Activated naive CD8-positive, alpha-beta T cell treated with anti-CD3 and anti-CD28 coated beads for 36 hours (primary cell): ENCODE results near the gene MFSD11. TPM values are rescaled to one million over a fixed set of nuclear protein-coding genes. Genes with fewer than 3 reads are reported as not detected.
"Not testable (repeated sequence)": the region's sequence is repeated elsewhere in the genome, so short reads cannot be mapped to it uniquely, and the experiment has no call there.

ENCODE experiments used
- DNase-seq: peaks from one replicate; pipeline ENCODE4 v3.0.0; 2021
- H3K27ac Mint-ChIP-seq: one replicate; pipeline ENCODE4 v1.8.0; 2022; ENCODE audit warnings: mild to moderate bottlenecking, moderate library complexity, mixed read lengths
- H3K27me3 Mint-ChIP-seq: one replicate; pipeline ENCODE4 v1.8.0; 2022; ENCODE audit warnings: mild to moderate bottlenecking, mixed read lengths
- H3K36me3 Mint-ChIP-seq: one replicate; pipeline ENCODE4 v1.8.0; 2021; ENCODE audit warnings: mild to moderate bottlenecking, mixed read lengths
- H3K4me1 Mint-ChIP-seq: one replicate; pipeline ENCODE4 v1.8.0; 2021; ENCODE audit warnings: mixed read lengths
- H3K4me3 Mint-ChIP-seq: one replicate; pipeline ENCODE4 v1.8.0; 2022; ENCODE audit warnings: mild to moderate bottlenecking, moderate library complexity, mixed read lengths
- H3K9me3 Mint-ChIP-seq: one replicate; pipeline ENCODE4 v1.8.0; 2022; ENCODE audit warnings: mixed read lengths
- total RNA-seq, 2 experiments: library from RNA; stranded (reverse); gene quantifications; one replicate each; pipeline ENCODE4 v1.2.3, GENCODE V29; 2021

MFSD11 gene
- total RNA-seq, 2 experiments from 2014 or later: 14.4 to 16.0 TPM

DNA sequence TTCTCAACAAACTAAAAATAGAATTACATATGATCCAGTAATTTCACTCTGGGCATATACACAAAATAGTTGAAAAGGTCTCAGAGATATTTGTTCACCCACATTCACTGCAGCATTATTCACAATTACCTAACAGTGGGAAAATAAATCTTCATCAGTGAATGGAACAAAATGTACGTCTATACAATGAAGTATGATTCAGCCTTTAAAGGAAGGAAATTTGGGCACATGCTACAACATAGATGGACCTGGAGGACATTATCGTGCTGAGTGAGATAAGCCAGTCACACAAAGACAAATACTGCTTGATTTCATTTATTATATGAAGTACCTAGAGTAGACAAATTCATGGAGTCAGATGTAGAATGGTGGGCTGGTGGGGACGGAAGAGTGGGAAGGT, 47.0 kb downstream of the MFSD11 start:
- no peaks in the 10 kb centered on the region for H3K4me1 Mint-ChIP-seq
- no peaks in the 10 kb centered on the region for H3K9me3 Mint-ChIP-seq
- no peaks in the 10 kb centered on the region for H3K27me3 Mint-ChIP-seq
- no peak for DNase-seq
- no peak overlapping the region for H3K27ac Mint-ChIP-seq
- H3K4me3 Mint-ChIP-seq: no peak overlapping the region
- no peaks in the 10 kb centered on the region for H3K36me3 Mint-ChIP-seq

GRCh38 chr17:76787866-76788265, 49.9 kb downstream of the MFSD11 start:
- H3K9me3 Mint-ChIP-seq, H3K36me3 Mint-ChIP-seq, H3K4me3 Mint-ChIP-seq, H3K27ac Mint-ChIP-seq, H3K27me3 Mint-ChIP-seq, DNase-seq: not testable (repeated sequence)
- H3K4me1 Mint-ChIP-seq: peaks cover 13% of the 10 kb centered on the region

DNA sequence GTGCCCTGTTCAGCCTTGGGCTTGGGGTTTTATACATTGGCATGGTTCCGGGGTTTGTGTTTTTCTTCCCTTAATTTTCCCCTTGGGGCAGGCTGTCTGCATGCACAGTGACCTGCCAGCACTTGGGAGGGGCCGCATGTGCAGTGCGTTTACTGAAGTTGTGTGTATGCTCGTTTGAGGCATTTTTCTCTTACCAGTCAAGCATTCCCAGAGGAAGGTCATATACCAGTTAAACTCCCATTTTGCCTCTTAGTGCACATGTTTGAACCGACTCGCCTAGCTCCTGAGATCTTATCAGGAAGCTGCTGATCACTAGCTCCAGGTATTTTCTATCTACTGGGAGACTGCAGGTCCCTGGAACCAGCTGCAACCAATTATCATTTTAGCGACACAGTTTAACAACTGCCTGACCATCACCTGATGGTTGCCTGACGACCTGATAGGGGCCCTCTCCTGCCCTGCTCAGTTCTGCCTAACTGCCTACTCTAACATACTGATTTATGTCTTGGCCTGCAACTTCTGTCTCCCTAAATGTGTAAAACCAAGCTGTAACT, 51.4 kb downstream of the MFSD11 start:
- H3K4me3 Mint-ChIP-seq: no peak overlapping the region
- H3K27me3 Mint-ChIP-seq: no peaks in the 10 kb centered on the region
- H3K4me1 Mint-ChIP-seq: peaks cover 13% of the 10 kb centered on the region
- peaks cover 3% of the 10 kb centered on the region for H3K9me3 Mint-ChIP-seq
- H3K27ac Mint-ChIP-seq: no peak overlapping the region
- no peak for DNase-seq
- peaks cover 5% of the 10 kb centered on the region for H3K36me3 Mint-ChIP-seq

DNA sequence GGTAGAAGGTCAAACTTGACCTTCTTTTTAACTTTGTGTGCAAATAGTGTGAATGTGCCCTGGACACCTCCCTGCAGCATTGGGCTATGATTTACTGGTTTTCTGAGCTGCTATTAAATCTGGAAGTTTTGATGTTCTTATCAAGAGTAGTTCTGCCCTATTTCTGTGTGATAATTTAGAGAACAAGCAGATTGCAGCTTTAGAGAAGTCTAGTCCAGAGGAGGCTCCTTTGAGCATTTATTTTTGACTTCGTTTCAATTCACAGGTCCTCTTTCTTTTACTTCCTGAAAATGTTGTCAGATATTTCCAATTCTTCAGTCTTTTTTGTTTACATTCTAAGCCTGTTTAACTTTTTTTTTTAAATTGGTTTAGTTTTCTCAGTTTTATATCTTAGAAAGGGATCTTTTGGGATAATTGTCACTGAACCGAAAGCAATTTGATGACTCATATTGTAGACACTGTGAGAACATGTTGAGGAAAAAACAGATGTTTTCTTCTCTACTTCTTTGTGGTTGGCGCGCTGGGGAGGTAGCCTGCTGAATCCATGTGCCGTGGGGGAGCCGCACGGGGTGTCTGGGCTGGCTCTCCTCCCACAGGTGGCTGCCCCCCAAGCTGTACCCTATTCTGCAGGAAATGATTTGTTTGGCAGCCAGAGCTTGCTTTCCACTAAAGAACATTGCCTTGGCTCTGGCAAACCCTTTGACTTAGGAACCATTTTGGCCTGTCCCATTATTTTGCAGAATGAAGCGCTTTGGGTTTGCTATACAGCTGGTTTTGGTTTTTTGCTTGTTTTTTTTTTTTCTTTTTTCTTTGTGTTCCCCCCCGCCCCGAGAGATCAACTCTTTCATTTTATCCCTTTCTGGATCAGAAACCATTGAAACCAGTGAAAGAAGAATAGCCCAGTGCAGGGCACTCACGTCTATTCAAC, 53.4 kb downstream of the MFSD11 start:
- H3K36me3 Mint-ChIP-seq: peaks cover 5% of the 10 kb centered on the region
- H3K27ac Mint-ChIP-seq: no peak overlapping the region
- H3K9me3 Mint-ChIP-seq: peaks cover 3% of the 10 kb centered on the region
- no peak overlapping the region for H3K4me3 Mint-ChIP-seq
- no peaks in the 10 kb centered on the region for H3K27me3 Mint-ChIP-seq
- DNase-seq: peak; percentile 34
- peaks cover 13% of the 10 kb centered on the region for H3K4me1 Mint-ChIP-seq

- Mint-ChIP-seq H3K9me3 (peaks cover 3% of the 10 kb centered on the region), H3K36me3 (peaks cover 5% of the 10 kb centered on the region), H3K27me3 (no peaks in the 10 kb centered on the region), H3K4me1 (peaks cover 13% of the 10 kb centered on the region), H3K4me3 (no peak overlapping the region), H3K27ac (no peak overlapping the region)
- DNase-seq: no peak
Observed at GRCh38 chr17:76792348-76792747, 54.4 kb downstream of the MFSD11 start.

DNA sequence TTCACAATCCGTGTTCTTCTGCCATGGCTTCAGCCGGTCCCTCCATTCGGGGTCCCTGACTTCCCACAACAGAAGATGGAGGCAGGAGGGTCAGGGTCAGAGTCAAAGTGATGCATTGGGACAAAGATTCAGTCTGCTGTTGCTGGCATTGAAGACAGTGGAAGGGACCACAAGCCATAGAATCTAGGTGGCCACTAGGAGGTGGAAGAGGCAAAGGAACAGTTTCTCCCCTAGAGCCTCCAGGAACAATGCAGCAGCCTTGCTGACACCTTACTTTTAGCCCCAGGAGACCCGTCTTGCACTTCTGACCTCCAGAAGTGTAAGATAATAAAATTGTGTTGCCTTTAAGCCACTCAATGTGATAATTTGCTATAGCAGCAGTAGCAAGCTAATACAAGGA, 55.9 kb downstream of the MFSD11 start:
- peaks cover 3% of the 10 kb centered on the region for H3K9me3 Mint-ChIP-seq
- H3K4me1 Mint-ChIP-seq: peaks cover 13% of the 10 kb centered on the region
- no peak overlapping the region for H3K27ac Mint-ChIP-seq
- H3K4me3 Mint-ChIP-seq: no peak overlapping the region
- no peaks in the 10 kb centered on the region for H3K27me3 Mint-ChIP-seq
- H3K36me3 Mint-ChIP-seq: peaks cover 5% of the 10 kb centered on the region
- DNase-seq: no peak

DNA sequence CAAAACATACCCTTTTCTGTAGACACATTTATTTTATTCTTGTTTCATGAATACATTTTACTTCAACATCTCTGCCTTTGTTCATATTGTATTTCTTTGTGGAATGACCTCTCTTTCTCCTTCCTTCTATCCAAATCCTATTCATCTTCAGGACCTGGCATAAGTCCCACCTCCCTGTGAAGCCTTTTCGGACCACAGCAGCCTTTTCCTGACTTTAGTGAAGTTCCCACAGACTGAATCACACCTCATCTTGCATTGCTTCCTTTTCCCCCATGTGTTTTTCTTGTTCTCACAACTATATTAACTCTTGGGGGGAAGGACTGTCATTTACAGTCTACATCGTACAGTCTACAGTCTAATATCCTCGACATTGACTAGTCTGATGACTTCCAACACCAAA, 58.2 kb downstream of the MFSD11 start:
- peaks cover 12% of the 10 kb centered on the region for H3K4me1 Mint-ChIP-seq
- no peak overlapping the region for H3K4me3 Mint-ChIP-seq
- no peak overlapping the region for H3K27ac Mint-ChIP-seq
- no peak for DNase-seq
- H3K9me3 Mint-ChIP-seq: peaks cover 3% of the 10 kb centered on the region
- H3K27me3 Mint-ChIP-seq: no peaks in the 10 kb centered on the region
- H3K36me3 Mint-ChIP-seq: peaks cover 5% of the 10 kb centered on the region

- H3K36me3 Mint-ChIP-seq: peaks cover 5% of the 10 kb centered on the region
- H3K9me3 Mint-ChIP-seq: peaks cover 3% of the 10 kb centered on the region
- DNase-seq: no peak
- no peak overlapping the region for H3K4me3 Mint-ChIP-seq
- peaks cover under 1% of the 10 kb centered on the region for H3K4me1 Mint-ChIP-seq
- no peaks in the 10 kb centered on the region for H3K27me3 Mint-ChIP-seq
- no peak overlapping the region for H3K27ac Mint-ChIP-seq
Observed at GRCh38 chr17:76797241-76797840, 59.4 kb downstream of the MFSD11 start.

DNA sequence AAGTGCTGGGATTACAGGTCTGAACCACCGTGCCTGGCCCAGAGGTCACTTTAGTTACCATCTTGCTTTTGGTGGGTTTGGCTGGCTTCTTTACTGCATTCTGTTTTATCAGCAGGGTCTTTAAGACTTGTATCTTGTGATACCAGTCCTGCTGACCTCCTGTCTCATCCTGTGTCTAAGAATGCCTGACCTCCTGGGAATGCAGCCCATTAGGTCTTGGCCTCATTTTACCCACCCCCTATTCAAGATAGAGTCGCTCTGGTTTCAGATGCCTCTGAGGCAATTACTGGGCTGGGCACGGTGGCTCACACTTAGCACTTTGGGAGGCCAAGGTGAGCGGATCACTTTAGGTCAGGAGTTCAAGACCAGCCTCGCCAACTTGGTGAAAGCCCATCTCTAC, 63.8 kb downstream of the MFSD11 start:
- no peak overlapping the region for H3K4me3 Mint-ChIP-seq
- H3K9me3 Mint-ChIP-seq: no peaks in the 10 kb centered on the region
- H3K36me3 Mint-ChIP-seq: no peaks in the 10 kb centered on the region
- no peak overlapping the region for H3K27ac Mint-ChIP-seq
- H3K27me3 Mint-ChIP-seq: no peaks in the 10 kb centered on the region
- no peaks in the 10 kb centered on the region for H3K4me1 Mint-ChIP-seq
- no peak for DNase-seq

DNA sequence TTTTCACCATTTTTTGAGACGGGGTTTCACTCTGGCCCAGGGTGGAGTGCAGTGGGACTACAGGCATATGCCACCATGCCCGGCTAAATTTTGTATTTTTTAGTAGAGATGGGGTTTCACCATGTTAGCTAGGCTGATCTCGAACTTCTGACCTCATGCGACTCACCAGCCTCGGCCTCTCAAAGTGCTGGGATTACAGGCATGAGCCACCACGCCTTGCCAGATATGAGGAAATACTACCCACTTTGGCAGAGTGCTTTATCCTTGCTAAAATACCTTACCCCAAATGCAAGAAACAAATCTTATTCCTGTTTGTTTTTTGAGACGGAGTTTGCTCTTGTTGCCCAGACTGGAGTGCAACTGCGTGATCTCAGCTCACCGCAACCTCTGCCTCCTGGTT, 67.4 kb downstream of the MFSD11 start:
- Mint-ChIP-seq H3K27ac (no peak overlapping the region), H3K36me3 (no peaks in the 10 kb centered on the region), H3K4me3 (no peak overlapping the region), H3K27me3 (no peaks in the 10 kb centered on the region), H3K4me1 (no peaks in the 10 kb centered on the region), H3K9me3 (no peaks in the 10 kb centered on the region)
- DNase-seq: no peak

GRCh38 chr17:76806151-76806550, 68.2 kb downstream of the MFSD11 start:
- not testable (repeated sequence) for H3K36me3 Mint-ChIP-seq, H3K9me3 Mint-ChIP-seq, H3K27me3 Mint-ChIP-seq, H3K4me1 Mint-ChIP-seq, H3K4me3 Mint-ChIP-seq, DNase-seq, H3K27ac Mint-ChIP-seq

DNA sequence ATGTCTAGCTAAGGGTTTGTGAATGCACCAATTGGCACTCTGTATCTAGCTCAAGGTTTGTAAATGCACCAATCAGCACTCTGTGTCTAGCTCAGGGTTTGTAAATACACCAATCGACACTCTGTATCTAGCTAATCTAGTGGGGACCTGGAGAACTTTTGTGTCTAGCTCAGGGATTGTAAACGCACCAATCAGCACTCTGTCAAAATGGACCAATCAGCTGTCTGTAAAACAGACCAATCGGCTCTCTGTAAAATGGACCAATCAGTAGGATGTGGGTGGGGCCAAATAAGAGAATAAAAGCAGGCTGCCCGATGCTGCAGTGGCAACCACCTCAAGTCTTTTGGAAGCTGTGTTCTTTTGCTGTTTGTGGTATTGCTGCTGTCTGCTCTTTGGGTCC, 68.8 kb downstream of the MFSD11 start:
- H3K4me3 Mint-ChIP-seq, H3K9me3 Mint-ChIP-seq, H3K4me1 Mint-ChIP-seq, H3K27ac Mint-ChIP-seq, H3K36me3 Mint-ChIP-seq, H3K27me3 Mint-ChIP-seq: not testable (repeated sequence)
- DNase-seq: peak; percentile 6

- Mint-ChIP-seq H3K9me3 (no peaks in the 10 kb centered on the region), H3K4me3 (no peak overlapping the region), H3K4me1 (no peaks in the 10 kb centered on the region), H3K27ac (no peak overlapping the region), H3K27me3 (no peaks in the 10 kb centered on the region), H3K36me3 (no peaks in the 10 kb centered on the region)
- DNase-seq: no peak
Observed at GRCh38 chr17:76808326-76808725, 70.4 kb downstream of the MFSD11 start.

DNA sequence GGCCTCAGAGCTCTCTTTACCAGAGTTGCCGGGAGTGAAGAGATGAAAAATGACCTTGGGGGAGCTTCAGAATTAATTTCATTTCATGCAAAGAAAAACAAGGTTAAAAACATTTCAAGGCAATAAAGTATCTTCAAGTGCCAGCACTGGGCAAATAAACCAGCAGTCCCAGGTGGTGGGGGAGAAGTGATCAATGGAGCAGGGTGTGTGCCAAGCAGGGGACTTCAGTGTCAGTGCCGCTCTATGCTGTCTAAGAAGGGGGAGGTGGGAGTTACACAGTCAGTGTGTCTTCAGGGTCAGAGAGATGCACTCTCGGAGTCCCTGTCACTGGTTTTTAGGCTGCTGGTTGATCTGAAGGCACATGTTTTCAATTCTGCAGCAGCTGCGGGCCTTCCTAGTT, 73.0 kb downstream of the MFSD11 start:
- Mint-ChIP-seq H3K4me1 (no peaks in the 10 kb centered on the region), H3K27me3 (no peaks in the 10 kb centered on the region), H3K36me3 (no peaks in the 10 kb centered on the region), H3K9me3 (no peaks in the 10 kb centered on the region), H3K4me3 (no peak overlapping the region), H3K27ac (no peak overlapping the region)
- DNase-seq: no peak

DNA sequence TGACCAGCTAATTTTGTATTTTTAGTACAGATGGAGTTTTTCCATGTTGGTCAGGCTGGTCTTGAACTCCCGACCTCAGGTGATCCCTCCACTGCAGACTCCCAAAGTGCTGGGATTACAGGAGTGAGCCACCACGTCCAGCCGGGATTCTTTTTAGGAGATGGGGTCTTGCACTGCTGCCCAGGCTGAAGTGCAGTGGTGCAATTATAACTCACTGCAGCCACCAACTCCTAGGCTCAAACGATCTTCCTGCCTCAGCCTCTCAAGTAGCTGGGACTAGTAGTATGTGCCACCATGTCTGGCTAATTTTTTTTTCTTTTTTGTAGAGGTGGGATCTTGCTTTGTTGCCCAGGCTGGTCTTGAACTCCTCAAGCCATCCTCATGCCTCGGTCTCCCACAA, 73.9 kb downstream of the MFSD11 start:
- H3K4me1 Mint-ChIP-seq: peaks cover 6% of the 10 kb centered on the region
- no peaks in the 10 kb centered on the region for H3K27me3 Mint-ChIP-seq
- no peaks in the 10 kb centered on the region for H3K9me3 Mint-ChIP-seq
- no peaks in the 10 kb centered on the region for H3K36me3 Mint-ChIP-seq
- DNase-seq: no peak
- H3K4me3 Mint-ChIP-seq: no peak overlapping the region
- no peak overlapping the region for H3K27ac Mint-ChIP-seq

GRCh38 chr17:76812263-76812662, 74.3 kb downstream of the MFSD11 start:
- H3K4me1 Mint-ChIP-seq: peaks cover 7% of the 10 kb centered on the region
- no peaks in the 10 kb centered on the region for H3K9me3 Mint-ChIP-seq
- no peak overlapping the region for H3K27ac Mint-ChIP-seq
- no peak for DNase-seq
- H3K36me3 Mint-ChIP-seq: no peaks in the 10 kb centered on the region
- no peak overlapping the region for H3K4me3 Mint-ChIP-seq
- no peaks in the 10 kb centered on the region for H3K27me3 Mint-ChIP-seq
